H9 (cell line): ENCODE measurements around the gene AKAP1. TPM values are rescaled to one million over a fixed set of nuclear protein-coding genes. Genes with fewer than 3 reads are reported as not detected.

ENCODE experiments used
- DNase-seq: peaks from one replicate; pipeline ENCODE4 v3.0.0-alpha.2; 2017
- H2AFZ ChIP-seq: one replicate; pipeline ENCODE4 v1.6.1; 2013; ENCODE audit warnings: mild to moderate bottlenecking, low read length, control low read depth, moderate library complexity
- H2AK5ac ChIP-seq: 2 replicates; pipeline ENCODE4 v1.6.1; 2013; ENCODE audit warnings: low read length, control low read depth, mixed read lengths; ENCODE audit not compliant: insufficient read length
- H2BK120ac ChIP-seq: one replicate; pipeline ENCODE4 v1.6.1; 2013; ENCODE audit warnings: low read depth, mild to moderate bottlenecking, low read length, control low read depth, inconsistent platforms; ENCODE audit not compliant: poor library complexity, severe bottlenecking
- H2BK12ac ChIP-seq: 2 replicates; pipeline ENCODE4 v1.6.1; 2013; ENCODE audit warnings: low read length, control low read depth, mixed read lengths, low read depth; ENCODE audit not compliant: insufficient read length
- H2BK15ac ChIP-seq: 2 replicates; pipeline ENCODE4 v1.6.1; 2013; ENCODE audit warnings: low read depth, low read length, control low read depth
- H2BK20ac ChIP-seq: one replicate; pipeline ENCODE4 v1.6.1; 2013; ENCODE audit warnings: low read depth, mild to moderate bottlenecking, low read length, control low read depth, inconsistent platforms; ENCODE audit not compliant: poor library complexity, severe bottlenecking
- H2BK5ac ChIP-seq: 2 replicates; pipeline ENCODE4 v1.6.1; 2013; ENCODE audit warnings: low read length, control low read depth, mixed read lengths; ENCODE audit not compliant: insufficient read length
- H3K14ac ChIP-seq: 2 replicates; pipeline ENCODE4 v1.6.1; 2013; ENCODE audit warnings: low read length, control low read depth; ENCODE audit not compliant: insufficient read depth
- H3K18ac ChIP-seq: 2 replicates; pipeline ENCODE4 v1.6.1; 2013; ENCODE audit warnings: low read depth, mild to moderate bottlenecking, mixed read lengths, low read length, control low read depth; ENCODE audit not compliant: insufficient read length
- H3K23ac ChIP-seq: 2 replicates; pipeline ENCODE4 v1.6.1; 2013; ENCODE audit warnings: low read length, control low read depth, mixed read lengths, low read depth; ENCODE audit not compliant: insufficient read length
- H3K23me2 ChIP-seq: 2 replicates; pipeline ENCODE4 v1.6.1; 2013; ENCODE audit warnings: low read depth, mild to moderate bottlenecking, mixed read lengths, low read length, control low read depth; ENCODE audit not compliant: insufficient read length, poor library complexity, severe bottlenecking
- H3K27ac ChIP-seq: 2 replicates; pipeline ENCODE4 v1.5.1; 2013; ENCODE audit warnings: low read length, control low read depth, mixed read lengths, low read depth; ENCODE audit not compliant: insufficient read length
- H3K27me3 ChIP-seq: 2 replicates; pipeline ENCODE4 v1.6.1; 2013; ENCODE audit warnings: low read length, control low read depth, inconsistent platforms; ENCODE audit not compliant: insufficient read depth
- H3K4ac ChIP-seq: 2 replicates; pipeline ENCODE4 v1.6.1; 2013; ENCODE audit warnings: low read depth, mild to moderate bottlenecking, control low read depth, inconsistent platforms, low read length, moderate library complexity
- H3K4me1 ChIP-seq: 2 replicates; pipeline ENCODE4 v1.6.1; 2013; ENCODE audit warnings: low read length, control low read depth, inconsistent platforms; ENCODE audit not compliant: insufficient read depth
- H3K4me2 ChIP-seq: 2 replicates; pipeline ENCODE4 v1.6.1; 2013; ENCODE audit warnings: low read length, control low read depth, mixed read lengths; ENCODE audit not compliant: insufficient read length, insufficient read depth
- H3K56ac ChIP-seq: 2 replicates; pipeline ENCODE4 v1.6.1; 2013; ENCODE audit warnings: low read depth, mild to moderate bottlenecking, mixed read lengths, low read length, control low read depth; ENCODE audit not compliant: insufficient read length
- H3K79me1 ChIP-seq: 2 replicates; pipeline ENCODE4 v1.6.1; 2013; ENCODE audit warnings: low read depth, mild to moderate bottlenecking, moderate library complexity, low read length, control low read depth, inconsistent platforms; ENCODE audit not compliant: insufficient read depth, poor library complexity, severe bottlenecking
- H3K79me2 ChIP-seq: 2 replicates; pipeline ENCODE4 v1.6.1; 2013; ENCODE audit warnings: low read length, control low read depth, inconsistent platforms; ENCODE audit not compliant: insufficient read depth
- H3K9ac ChIP-seq: 2 replicates; pipeline ENCODE4 v1.6.1; 2013; ENCODE audit warnings: low read length, control low read depth, mixed read lengths; ENCODE audit not compliant: insufficient read length; ENCODE audit errors: extremely low read depth
- H3K9me3 ChIP-seq: one replicate; pipeline ENCODE4 v1.6.1; 2013; ENCODE audit warnings: low read depth, low read length, inconsistent platforms; ENCODE audit not compliant: control insufficient read depth
- H3T11ph ChIP-seq: one replicate; pipeline ENCODE4 v1.6.1; 2013; ENCODE audit warnings: mild to moderate bottlenecking, low read length, control low read depth, inconsistent platforms
- H4K20me1 ChIP-seq: one replicate; pipeline ENCODE4 v1.6.1; 2013; ENCODE audit not compliant: control insufficient read depth, insufficient read length, insufficient read depth
- H4K5ac ChIP-seq: 2 replicates; pipeline ENCODE4 v1.6.1; 2013; ENCODE audit warnings: low read depth, mild to moderate bottlenecking, mixed read lengths, low read length, control low read depth; ENCODE audit not compliant: insufficient read length
- H4K8ac ChIP-seq: replicated peaks from 2 replicates; pipeline ENCODE4 v1.6.1; 2013; ENCODE audit warnings: low read length, control low read depth, mixed read lengths, low read depth; ENCODE audit not compliant: insufficient read length
- H4K91ac ChIP-seq: 2 replicates; pipeline ENCODE4 v1.6.1; 2013; ENCODE audit warnings: low read depth, mild to moderate bottlenecking, moderate library complexity, mixed read lengths, low read length, control low read depth; ENCODE audit not compliant: insufficient read length
- H3K27ac Mint-ChIP-seq, 3 experiments: 2 replicates in 2 of 3; 3 replicates in 1 of 3; pipeline ENCODE4 v1.8.0; 2020 to 2021; ENCODE audit warnings: mixed read lengths in 3 of 3, mild to moderate bottlenecking in 1 of 3, moderate library complexity in 1 of 3
- H3K27me3 Mint-ChIP-seq: 2 replicates; pipeline ENCODE4 v1.8.0; 2021; ENCODE audit warnings: low read depth, mild to moderate bottlenecking, moderate library complexity, mixed read lengths
- H3K36me3 Mint-ChIP-seq, 3 experiments: 2 replicates in 2 of 3; 3 replicates in 1 of 3; pipeline ENCODE4 v1.8.0; 2020 to 2021; ENCODE audit warnings: low read depth in 3 of 3, mixed read lengths in 3 of 3; ENCODE audit not compliant: insufficient read depth in 1 of 3
- H3K4me1 Mint-ChIP-seq, 2 experiments: 2 replicates each; pipeline ENCODE4 v1.8.0; 2020; ENCODE audit warnings: mixed read lengths in 2 of 2
- H3K4me3 Mint-ChIP-seq, 2 experiments: 2 replicates in 1 of 2; 3 replicates in 1 of 2; pipeline ENCODE4 v1.8.0; 2020 to 2021; ENCODE audit warnings: mild to moderate bottlenecking in 2 of 2, mixed read lengths in 2 of 2, moderate library complexity in 1 of 2
- H3K9me3 Mint-ChIP-seq, 2 experiments: 2 replicates in 1 of 2; 3 replicates in 1 of 2; pipeline ENCODE4 v1.8.0; 2020; ENCODE audit warnings: mild to moderate bottlenecking in 2 of 2, mixed read lengths in 2 of 2, moderate library complexity in 1 of 2
- WGBS: extraction: QIAGEN DNeasy Blood & Tissue Kit; methylation state at CpG from one replicate; pipeline ENCODE4 v1.1.7; 2013; ENCODE audit warnings: missing lambda C conversion rate, low lambda C conversion rate, mixed read lengths; ENCODE audit not compliant: insufficient read length; ENCODE audit errors: extremely low coverage; 5-methylcytosine and 5-hydroxymethylcytosine counted together
- total RNA-seq: library from RNA; stranded (reverse); gene quantifications from 2 replicates; pipeline ENCODE4 v1.2.1, GENCODE V29; 2021
- TF ChIP-seq, protein P1 (sequence below): fragments of 200-600 bp; sonication (generic); conservative IDR thresholded peaks from 3 replicates; pipeline ENCODE4 v1.8.0; 2021; ENCODE audit warnings: antibody characterized with exemption, mild to moderate bottlenecking

The AKAP1 gene
- total RNA-seq, 1 experiment from 2014 or later = 61.2 TPM

DNA sequence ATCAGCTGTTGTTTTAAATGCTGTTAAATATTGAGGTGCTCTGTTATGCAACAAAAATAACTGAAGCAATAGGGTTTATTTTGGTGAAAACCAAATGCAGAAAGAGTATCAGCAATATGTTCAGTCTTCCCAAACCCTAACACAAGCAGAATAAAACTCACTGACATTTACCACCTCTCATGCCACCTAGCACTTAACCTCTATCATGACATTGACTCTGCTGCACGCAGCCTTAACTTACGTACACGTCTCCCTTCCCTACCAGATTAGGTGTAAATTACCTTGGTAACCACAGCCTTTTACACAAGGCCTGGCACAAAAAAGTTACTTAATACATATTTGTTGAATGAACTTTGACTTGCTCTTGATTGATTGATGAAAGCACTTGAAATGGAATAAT is 9.9 kb upstream of the AKAP1 start:
- H2BK5ac ChIP-seq = no peak overlapping the region
- no peak overlapping the region for H4K5ac ChIP-seq
- Mint-ChIP-seq H3K27ac (no peak overlapping the region), H3K4me3 (no peak overlapping the region; a peak in 1 of 5 replicates), H3K27me3 (no peaks in the 10 kb centered on the region; the same call in 1 of the 2 replicates), H3K4me1 (peaks cover 44 to 46% of the 10 kb centered on the region in 2 experiments), H3K9me3 (no peaks in the 10 kb centered on the region), H3K36me3 (no peaks in the 10 kb centered on the region; a peak in 1 of 7 replicates)
- H2BK20ac ChIP-seq = no peak overlapping the region
- no peak overlapping the region for H2AK5ac ChIP-seq
- no peak overlapping the region for H2AFZ ChIP-seq
- H2BK12ac ChIP-seq = no peak overlapping the region
- H3K18ac ChIP-seq = no peak overlapping the region
- no peak overlapping the region for H3K4me2 ChIP-seq
- no peaks in the 10 kb centered on the region for H3K27me3 ChIP-seq
- H3K79me1 ChIP-seq = no peaks in the 10 kb centered on the region
- no peaks in the 10 kb centered on the region for H3K79me2 ChIP-seq
- no peak overlapping the region for H4K8ac ChIP-seq
- no peak overlapping the region for H2BK15ac ChIP-seq
- TF ChIP-seq, protein P1, sequence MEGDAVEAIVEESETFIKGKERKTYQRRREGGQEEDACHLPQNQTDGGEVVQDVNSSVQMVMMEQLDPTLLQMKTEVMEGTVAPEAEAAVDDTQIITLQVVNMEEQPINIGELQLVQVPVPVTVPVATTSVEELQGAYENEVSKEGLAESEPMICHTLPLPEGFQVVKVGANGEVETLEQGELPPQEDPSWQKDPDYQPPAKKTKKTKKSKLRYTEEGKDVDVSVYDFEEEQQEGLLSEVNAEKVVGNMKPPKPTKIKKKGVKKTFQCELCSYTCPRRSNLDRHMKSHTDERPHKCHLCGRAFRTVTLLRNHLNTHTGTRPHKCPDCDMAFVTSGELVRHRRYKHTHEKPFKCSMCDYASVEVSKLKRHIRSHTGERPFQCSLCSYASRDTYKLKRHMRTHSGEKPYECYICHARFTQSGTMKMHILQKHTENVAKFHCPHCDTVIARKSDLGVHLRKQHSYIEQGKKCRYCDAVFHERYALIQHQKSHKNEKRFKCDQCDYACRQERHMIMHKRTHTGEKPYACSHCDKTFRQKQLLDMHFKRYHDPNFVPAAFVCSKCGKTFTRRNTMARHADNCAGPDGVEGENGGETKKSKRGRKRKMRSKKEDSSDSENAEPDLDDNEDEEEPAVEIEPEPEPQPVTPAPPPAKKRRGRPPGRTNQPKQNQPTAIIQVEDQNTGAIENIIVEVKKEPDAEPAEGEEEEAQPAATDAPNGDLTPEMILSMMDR = no peak
- no peaks in the 10 kb centered on the region for H3K23me2 ChIP-seq
- H2BK120ac ChIP-seq = no peak overlapping the region
- peaks cover 2% of the 10 kb centered on the region; the same call in 1 of the 2 replicates for H3K4me1 ChIP-seq
- H3K14ac ChIP-seq = no peak overlapping the region
- H3K9me3 ChIP-seq = no peaks in the 10 kb centered on the region
- no peak overlapping the region for H3K27ac ChIP-seq
- no CpG with 5 or more reads among the region's 3 CpGs for WGBS
- no peak overlapping the region for H4K91ac ChIP-seq
- H4K20me1 ChIP-seq = no peaks in the 10 kb centered on the region
- no peak overlapping the region for H3K9ac ChIP-seq
- DNase-seq = no peak
- no peak overlapping the region for H3T11ph ChIP-seq
- H3K56ac ChIP-seq = no peak overlapping the region
- H3K23ac ChIP-seq = no peak overlapping the region
- no peak overlapping the region for H3K4ac ChIP-seq
